Endothelial cell of umbilical vein (primary cell): ENCODE data around the gene CCDC85B. TPM values are rescaled to one million over a fixed set of nuclear protein-coding genes. Genes with fewer than 3 reads are reported as not detected.

Experiments used
- BruUV-seq: library from RNA; stranded (reverse); fragments of 400-500 nt; replicated peaks from 2 replicates; lab custom pipeline; 2021; lab: Mats Ljungman, UMichigan
- CTCF ChIA-PET: fragments of 300-600, 350-600 bp; sonication (Branson Sonifier 250); formaldehyde crosslinking; loops from one replicate; lab custom pipeline; 2021; ENCODE audit warnings: antibody characterized with exemption, inconsistent platforms; lab: Charles Lee
- POLR2A ChIA-PET: fragments of 300-600, 350-600 bp; sonication (Branson Sonifier 250); formaldehyde crosslinking; loops from one replicate; lab custom pipeline; 2021; ENCODE audit warnings: antibody characterized with exemption, inconsistent platforms; lab: Charles Lee
- DNase-seq: peaks from one replicate; pipeline ENCODE4 v3.0.0-alpha.2; 2011; ENCODE audit warnings: low read depth, low spot score
- FAIRE-seq: peaks from 2 replicates; lab custom pipeline; 2011; peaks lifted over from hg19 to GRCh38; lab: Jason Lieb, UNC
- H2AFZ ChIP-seq: 2 replicates; pipeline ENCODE4 v1.6.0; 2012; ENCODE audit warnings: low read depth, low read length, control low read depth, inconsistent platforms
- H3K27ac ChIP-seq: 2 replicates; pipeline ENCODE4 v1.5.1; 2011; ENCODE audit warnings: low read depth, mild to moderate bottlenecking, control low read depth, low read length, moderate library complexity; ENCODE audit not compliant: insufficient read depth
- H3K27me3 ChIP-seq, 2 experiments: 2 replicates each; pipeline versions ENCODE4 v1.6.0 to v1.6.1; 2011; ENCODE audit warnings: low read length in 2 of 2, mixed read lengths in 1 of 2; ENCODE audit not compliant: control insufficient read depth in 2 of 2, insufficient read depth in 2 of 2
- H3K36me3 ChIP-seq, 2 experiments: 2 replicates in 1 of 2; 3 replicates in 1 of 2; pipeline ENCODE4 v1.5.1; 2011; ENCODE audit warnings: low read length in 2 of 2, mild to moderate bottlenecking in 1 of 2, moderate library complexity in 1 of 2; ENCODE audit not compliant: control insufficient read depth in 2 of 2, insufficient read depth in 2 of 2; ENCODE audit errors: extremely low read depth in 1 of 2
- H3K4me1 ChIP-seq: 3 replicates; pipeline ENCODE4 v1.5.1; 2011; ENCODE audit warnings: mild to moderate bottlenecking, low read length; ENCODE audit not compliant: control insufficient read depth, insufficient read depth; ENCODE audit errors: extremely low read depth
- H3K4me2 ChIP-seq: 2 replicates; pipeline ENCODE4 v1.6.1; 2011; ENCODE audit warnings: low read length, control low read depth, mixed read lengths; ENCODE audit not compliant: insufficient read depth
- H3K4me3 ChIP-seq, 3 experiments: fragments of 200-600 bp in 1 of 3; sonication (generic), shearing (Covaris generic) in 1 of 3; replicated peaks in 1 of 3; 2 replicates each; pipeline ENCODE4 v1.5.1; 2011 to 2016; ENCODE audit warnings: control low read depth in 3 of 3, low read length in 3 of 3, mild to moderate bottlenecking in 2 of 3, inconsistent platforms in 1 of 3, low read depth in 1 of 3, moderate library complexity in 1 of 3; ENCODE audit not compliant: insufficient read depth in 1 of 3
- H3K79me2 ChIP-seq: 2 replicates; pipeline ENCODE4 v1.6.0; 2012; ENCODE audit warnings: low read length, inconsistent platforms; ENCODE audit not compliant: control insufficient read depth, insufficient read depth
- H3K9ac ChIP-seq: replicated peaks from 2 replicates; pipeline ENCODE3; 2011; ENCODE audit warnings: low read length, control low read depth; ENCODE audit not compliant: insufficient read depth; ENCODE audit errors: extremely low read depth
- H3K9me1 ChIP-seq: replicated peaks from 3 replicates; pipeline ENCODE4 v1.6.0; 2011; ENCODE audit warnings: mild to moderate bottlenecking, low read length; ENCODE audit not compliant: control insufficient read depth, insufficient read depth; ENCODE audit errors: extremely low read depth
- H3K9me3 ChIP-seq: replicated peaks from 2 replicates; pipeline ENCODE4 v1.5.1; 2012; ENCODE audit warnings: low read length, inconsistent platforms; ENCODE audit not compliant: control insufficient read depth, insufficient read depth
- H4K20me1 ChIP-seq: replicated peaks from 2 replicates; pipeline ENCODE3; 2011; ENCODE audit warnings: mild to moderate bottlenecking, low read length; ENCODE audit not compliant: control insufficient read depth, insufficient read depth; ENCODE audit errors: extremely low read depth
- CTCF ChIP-seq, 2 donors: IDR thresholded peaks; 1 replicate in 1 of 2; 2 replicates in 1 of 2; pipeline ENCODE4 v1.5.1; 2011; ENCODE audit warnings: low read length in 2 of 2, mild to moderate bottlenecking in 2 of 2, moderate library complexity in 2 of 2, control low read depth in 1 of 2, inconsistent platforms in 1 of 2, low read depth in 1 of 2; ENCODE audit not compliant: insufficient read depth in 1 of 2; ENCODE audit errors: extremely low read depth in 1 of 2
- EZH2 ChIP-seq: IDR thresholded peaks from 2 replicates; pipeline ENCODE4 v1.6.1; 2012; ENCODE audit warnings: borderline replicate concordance, low read depth, mild to moderate bottlenecking, moderate library complexity, low read length, inconsistent platforms; ENCODE audit not compliant: severe bottlenecking
- FOS ChIP-seq: IDR thresholded peaks from 2 replicates; pipeline ENCODE4 v1.6.1; 2011; ENCODE audit warnings: mild to moderate bottlenecking, low read length, moderate library complexity, borderline replicate concordance; ENCODE audit not compliant: insufficient read depth
- GATA2 ChIP-seq: IDR thresholded peaks from 2 replicates; pipeline ENCODE4 v1.7.0; 2011; ENCODE audit warnings: low read depth, mild to moderate bottlenecking, moderate library complexity, mixed read lengths, low read length; ENCODE audit not compliant: insufficient read length, insufficient read depth
- JUN ChIP-seq: IDR thresholded peaks from 2 replicates; pipeline ENCODE4 v1.6.1; 2011; ENCODE audit warnings: borderline replicate concordance, low read depth; ENCODE audit not compliant: insufficient read length, insufficient read depth
- MYC ChIP-seq: IDR thresholded peaks from one replicate; pipeline ENCODE4 v1.6.1; 2011; ENCODE audit warnings: mild to moderate bottlenecking, low read depth, low read length
- POLR2A ChIP-seq: IDR thresholded peaks from 2 replicates; pipeline ENCODE4 v1.6.1; 2012; ENCODE audit warnings: low read depth, mild to moderate bottlenecking, control low read depth, low read length
- POLR2AphosphoS5 ChIP-seq: IDR thresholded peaks from 2 replicates; pipeline ENCODE4 v1.6.1; 2012; ENCODE audit warnings: low read depth, mild to moderate bottlenecking, control low read depth, low read length, moderate library complexity; ENCODE audit not compliant: insufficient read depth
- dilution Hi-C: fragments of 300-500 bp; cut with MboI; formaldehyde crosslinking; loops from one replicate; pipeline ENCODE4 v1.15.0; 2019; ENCODE audit warnings: low sequenced_read_pairs; ENCODE audit not compliant: extremely low pct_ligation_motif_present
- intact Hi-C: fragments of 100-400 bp; cut with micrococcal nuclease; formaldehyde crosslinking; loops from one replicate; pipeline ENCODE4 v1.10.0; 2022
- polyA plus RNA-seq, 4 experiments: library from polyadenylated mRNA; depleted of rRNA in 3 of 4; stranded (reverse) in 3 of 4; unstranded in 1 of 4; fragments of >200 nt; gene quantifications; 2 replicates each; pipeline versions ENCODE4 v1.2.1 to v1.2.3, GENCODE V29; 2011 to 2012; ENCODE audit warnings: missing spikeins in 1 of 4
- total RNA-seq: library from RNA; stranded (reverse); gene quantifications from 2 replicates; pipeline ENCODE4 v1.2.3, GENCODE V29; 2021

Gene CCDC85B
- total and polyA plus RNA-seq, 2 donors (not counting 3 experiments of a cell fraction or from before 2014, with no cell fraction given) = 105 to 107 TPM

- intact Hi-C loops (loop anchor here (1.0 to 2.0 kb wide), 2 partner anchors 102 to 206 kb away; partner anchors contain the start of gene SART1), dilution Hi-C loops (no loop called here)
- ChIA-PET POLR2A (interaction anchor here (0.6 to 5.4 kb wide), 10 partner anchors 8 to 260 kb away, joined by 3 to 67 read pairs (median 4); partner anchors contain the start of genes CCDC85B, FIBP and KAT5), CTCF (interaction anchor here (0.8 to 4.8 kb wide), 17 partner anchors 9 to 221 kb away, joined by 3 to 73 read pairs (median 5); partner anchors contain the start of genes AP5B1, CCDC85B, CTSW and EFEMP2)
- no TSS peak for BruUV-seq
- H3K9me1 ChIP-seq = no peaks in the 10 kb centered on the region
- peaks cover 41% of the 10 kb centered on the region for H3K4me1 ChIP-seq
- peak overlapping the region; percentile 78 for H3K4me2 ChIP-seq
- no peaks in the 10 kb centered on the region for H3K27me3 ChIP-seq
- peaks cover 27 to 34% of the 10 kb centered on the region in 2 experiments for H3K36me3 ChIP-seq
- H2AFZ ChIP-seq = peak overlapping the region; percentile 52
- no peaks in the 10 kb centered on the region for H3K9me3 ChIP-seq
- FAIRE-seq (peak; percentile 96), DNase-seq (peak; percentile 98)
- TF ChIP-seq POLR2AphosphoS5 = peak; percentile 84
- peak; percentile 94 for TF ChIP-seq POLR2A
- no peak for TF ChIP-seq GATA2
- TF ChIP-seq JUN = no peak
- peak in 1 of 2 donors; percentile 22 for TF ChIP-seq CTCF (IDR thresholded peaks at IDR 0.05; ENCODE audit: extremely low read depth in 1 of 2, insufficient read depth in 1 of 2, low read depth in 1 of 2, low read length in 2 of 2)
- TF ChIP-seq MYC = no peak
- TF ChIP-seq EZH2 = no peak
- no peak for TF ChIP-seq FOS
- peak overlapping the region; percentile 77 for H3K27ac ChIP-seq
- H3K79me2 ChIP-seq = peaks cover 70% of the 10 kb centered on the region
- peak overlapping the region; percentile 75 for H3K9ac ChIP-seq
- peak overlapping the region; percentile 21 to 76 (median 71) for H3K4me3 ChIP-seq
- peaks cover 4% of the 10 kb centered on the region for H4K20me1 ChIP-seq
Observed at GRCh38 chr11:65859095-65859811, 31.2 kb upstream of the CCDC85B start.
